GM21786 (cell line): ENCODE data around the gene DDX51.
A peak's percentile ranks its signal among the peaks of the same experiment; 100 is the strongest.

Source experiments
- ATAC-seq: cut with Tn5 transposase; IDR thresholded peaks from one replicate; pipeline ENCODE4 v1.9.1; 2021; ENCODE audit not compliant: unreplicated experiment

Gene DDX51

GRCh38 chr12:132179431-132180362, 35.6 kb upstream of the DDX51 start:
- no peak for ATAC-seq

DNA sequence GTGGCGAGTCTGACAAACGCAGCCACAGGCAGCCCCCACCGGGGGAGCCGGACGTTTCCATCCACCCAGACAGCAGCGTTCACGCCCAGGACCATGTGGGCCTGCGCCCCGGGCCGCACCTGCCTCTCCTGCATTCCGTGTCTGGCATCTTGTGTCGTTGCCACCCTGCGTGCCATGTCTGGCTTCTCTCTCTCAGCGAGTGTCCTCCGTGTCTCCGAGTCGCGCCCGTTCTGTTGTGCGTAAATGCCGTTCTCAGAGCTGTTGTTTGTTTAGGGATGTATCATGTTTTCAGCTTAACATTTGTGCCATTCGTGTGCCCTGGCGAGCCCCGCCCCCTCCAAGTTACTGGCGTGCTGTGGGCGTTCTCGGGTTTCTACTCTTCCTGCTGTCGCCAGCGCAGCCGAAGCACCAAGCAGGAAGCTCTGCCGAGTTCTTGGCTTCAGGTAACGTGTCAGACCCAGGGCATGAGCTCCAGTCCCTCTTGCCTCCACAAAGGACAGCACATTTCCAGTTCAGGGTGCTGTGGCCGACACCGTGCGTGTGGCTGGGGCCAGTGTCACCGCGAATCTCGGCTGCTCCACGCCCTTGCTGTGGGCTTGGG, 34.8 kb upstream of the DDX51 start:
- no peak for ATAC-seq

DNA sequence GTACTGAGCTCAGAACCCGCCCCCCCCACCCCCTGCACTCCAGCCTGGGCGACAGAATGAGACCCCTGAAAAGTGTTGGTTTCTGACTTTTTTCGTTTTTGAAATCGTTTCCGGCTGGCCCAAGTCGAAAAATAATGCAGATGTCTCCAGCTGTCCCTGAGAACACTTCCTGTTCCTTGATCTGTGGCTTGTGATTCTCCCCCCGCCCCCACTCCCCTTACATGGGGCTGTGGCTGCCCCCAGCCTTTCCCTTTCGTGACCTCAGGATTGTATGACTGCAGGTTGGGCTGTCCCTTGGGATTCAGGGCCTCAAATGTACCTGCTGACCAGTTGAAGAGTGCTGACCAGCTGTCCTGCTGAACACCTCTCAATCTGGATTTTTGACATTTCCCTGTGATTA, 34.2 kb upstream of the DDX51 start:
- peak; percentile 58 for ATAC-seq

DNA sequence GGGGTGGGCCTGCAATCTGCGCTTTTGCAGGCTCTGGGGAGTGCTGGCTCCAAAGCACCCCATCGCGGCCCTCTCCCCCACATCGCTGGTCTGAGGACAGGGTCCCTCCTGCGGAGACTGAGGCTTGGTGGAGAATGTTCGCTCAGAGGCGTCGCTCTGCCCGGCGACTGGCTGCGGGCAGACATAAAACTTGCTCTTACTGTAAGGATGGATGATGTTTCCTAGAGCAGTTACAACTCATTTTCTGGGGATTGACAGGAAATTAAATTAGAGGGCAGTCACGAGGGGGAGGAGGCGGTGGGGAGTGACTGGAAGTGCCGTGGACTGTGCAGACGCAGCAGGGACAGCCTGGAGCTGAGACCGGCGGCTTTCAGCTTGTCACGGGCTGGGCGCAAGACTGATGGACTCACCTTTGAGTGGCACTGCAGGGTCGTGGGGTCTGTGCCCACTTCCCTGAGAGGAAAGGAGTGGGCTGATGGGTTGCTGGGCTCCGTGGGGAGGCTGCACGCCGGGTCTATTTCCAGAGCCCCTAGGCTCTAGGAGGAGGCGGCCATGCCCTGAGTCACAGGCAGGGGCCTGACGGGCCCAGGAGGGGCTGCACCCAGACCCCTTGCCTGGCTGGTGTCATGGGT, 32.9 kb upstream of the DDX51 start:
- no peak for ATAC-seq

GRCh38 chr12:132176385-132176919, 32.3 kb upstream of the DDX51 start:
- ATAC-seq: no peak

GRCh38 chr12:132175496-132176384, 31.6 kb upstream of the DDX51 start:
- no peak for ATAC-seq

GRCh38 chr12:132174839-132175490, 30.8 kb upstream of the DDX51 start:
- ATAC-seq: no peak

DNA sequence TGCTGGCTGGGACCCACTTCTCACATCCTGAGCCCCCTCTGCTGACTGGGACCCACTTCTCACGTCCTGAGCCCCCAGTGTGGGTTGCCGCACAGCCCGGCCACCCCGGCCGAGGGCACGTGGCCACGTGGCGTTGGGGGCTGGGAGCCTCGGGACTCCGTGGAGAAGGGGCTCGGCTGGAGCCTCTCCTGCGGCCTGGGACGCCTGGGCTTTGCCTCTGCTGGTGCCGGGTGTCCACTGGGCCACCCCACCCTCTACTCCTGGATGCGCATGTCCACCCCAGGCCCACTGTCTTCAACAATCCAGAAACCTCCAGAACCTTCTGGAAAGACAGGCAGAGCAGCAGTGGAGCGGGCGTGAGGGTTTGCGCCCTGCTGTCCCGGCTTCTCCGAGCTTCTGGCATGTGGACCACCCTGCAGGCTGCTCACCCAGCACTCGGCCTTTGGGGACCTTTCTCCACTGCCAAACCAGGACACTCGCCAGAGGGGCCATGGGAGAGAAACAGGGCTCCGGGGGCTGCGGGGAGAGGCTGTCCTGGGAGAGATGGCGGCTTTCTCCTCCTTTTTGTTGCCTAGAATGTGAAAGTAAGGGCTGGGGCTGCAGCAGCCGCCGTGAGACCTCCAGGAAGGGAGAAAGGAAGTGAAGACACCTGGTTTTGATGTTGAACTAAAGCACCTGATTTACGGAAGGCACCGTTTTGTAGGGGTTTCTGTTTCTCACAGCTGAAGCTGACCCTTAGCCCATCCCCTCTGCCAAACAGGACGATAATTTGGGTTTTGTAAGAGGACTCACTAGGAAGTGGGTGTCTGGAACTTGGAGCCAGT, 30.1 kb upstream of the DDX51 start:
- no peak for ATAC-seq

GRCh38 chr12:132173135-132174014, 29.3 kb upstream of the DDX51 start:
- ATAC-seq: no peak

GRCh38 chr12:132172619-132173018, 28.5 kb upstream of the DDX51 start:
- ATAC-seq: no peak

GRCh38 chr12:132171968-132172521, 27.9 kb upstream of the DDX51 start:
- no peak for ATAC-seq

GRCh38 chr12:132171293-132171967, 27.3 kb upstream of the DDX51 start:
- no peak for ATAC-seq

GRCh38 chr12:132170637-132171292, 26.6 kb upstream of the DDX51 start:
- no peak for ATAC-seq

- ATAC-seq: no peak
These were observed 26.0 kb upstream of the DDX51 start for GRCh38 chr12:132170094-132170636.

- ATAC-seq: no peak
These were observed 25.3 kb upstream of the DDX51 start for GRCh38 chr12:132169376-132169775.

GRCh38 chr12:132168311-132169031, 24.4 kb upstream of the DDX51 start:
- ATAC-seq: no peak
